SK-N-SH treated with all-trans-retinoic acid at 6 μM for 48 hours (cell line): ENCODE measurements around the gene ACACB.

Source experiments
- ATAC-seq: fragments of 200-7000 bp; cut with Tn5 transposase; 3 replicates; pipeline ENCODE4 v1.9.1; 2020; ENCODE audit warnings: mild to moderate bottlenecking, moderate library complexity
- ARNTL ChIP-seq: fragments of 450-650 bp; formaldehyde crosslinking; IDR thresholded peaks from 2 replicates; pipeline ENCODE4 v1.5.0; 2020; ENCODE audit warnings: low read depth, mild to moderate bottlenecking, moderate library complexity, borderline replicate concordance
- BACH2 ChIP-seq: fragments of 250-450 bp; sonication (Bioruptor Pico); IDR thresholded peaks from 2 replicates; pipeline ENCODE4 v1.9.0; 2021; ENCODE audit warnings: mild to moderate bottlenecking, borderline replicate concordance
- CSDC2 ChIP-seq: fragments of 250-450 bp; sonication (Bioruptor Pico); IDR thresholded peaks from 2 replicates; pipeline ENCODE4 v1.5.0; 2020; ENCODE audit warnings: mild to moderate bottlenecking, moderate library complexity
- CSRNP3 ChIP-seq: fragments of 250-450 bp; sonication (Bioruptor Pico); IDR thresholded peaks from 2 replicates; pipeline ENCODE4 v1.5.1; 2021; ENCODE audit warnings: mild to moderate bottlenecking, moderate library complexity
- ESRRG ChIP-seq: fragments of 250-450 bp; sonication (Bioruptor Pico); IDR thresholded peaks from 2 replicates; pipeline ENCODE4 v1.6.1; 2021; ENCODE audit warnings: mild to moderate bottlenecking
- GLIS3 ChIP-seq: fragments of 250-450 bp; sonication (Bioruptor Pico); IDR thresholded peaks from 2 replicates; pipeline ENCODE4 v1.5.0; 2020; ENCODE audit warnings: mild to moderate bottlenecking, moderate library complexity
- ISL1 ChIP-seq: fragments of 250-450 bp; sonication (Bioruptor Pico); IDR thresholded peaks from 2 replicates; pipeline ENCODE4 v2.1.2; 2022; ENCODE audit warnings: mild to moderate bottlenecking, moderate library complexity
- OSR1 ChIP-seq: fragments of 250-450 bp; sonication (Bioruptor Pico); IDR thresholded peaks from 2 replicates; pipeline ENCODE4 v1.8.0; 2022; ENCODE audit warnings: moderate library complexity, mild to moderate bottlenecking, inconsistent platforms
- PATZ1 ChIP-seq: fragments of 250-450 bp; sonication (Bioruptor Pico); IDR thresholded peaks from 2 replicates; pipeline ENCODE4 v1.8.0; 2020; ENCODE audit warnings: mild to moderate bottlenecking, moderate library complexity, borderline replicate concordance
- PPARA ChIP-seq: fragments of 250-450 bp; sonication (Bioruptor Pico); IDR thresholded peaks from 2 replicates; pipeline ENCODE4 v1.5.0; 2020; ENCODE audit warnings: mild to moderate bottlenecking, borderline replicate concordance
- RARB ChIP-seq: fragments of 250-450 bp; sonication (Bioruptor Pico); IDR thresholded peaks from 2 replicates; pipeline ENCODE4 v1.8.0; 2021; ENCODE audit warnings: mild to moderate bottlenecking, moderate library complexity
- SNAI2 ChIP-seq: fragments of 250-450 bp; sonication (Bioruptor Pico); IDR thresholded peaks from 2 replicates; pipeline ENCODE4 v1.5.0; 2020; ENCODE audit warnings: mild to moderate bottlenecking, moderate library complexity
- TCF4 ChIP-seq: fragments of 250-450 bp; sonication (Bioruptor Pico); IDR thresholded peaks from 2 replicates; pipeline ENCODE4 v1.8.0; 2021; ENCODE audit warnings: mild to moderate bottlenecking, moderate library complexity, borderline replicate concordance
- TOX ChIP-seq: fragments of 250-450 bp; sonication (Bioruptor Pico); IDR thresholded peaks from 2 replicates; pipeline ENCODE4 v1.8.0; 2021; ENCODE audit warnings: mild to moderate bottlenecking, moderate library complexity, borderline replicate concordance
- ZC3H10 ChIP-seq: fragments of 250-450 bp; sonication (Bioruptor Pico); IDR thresholded peaks from 2 replicates; pipeline ENCODE4 v1.5.1; 2021; ENCODE audit warnings: mild to moderate bottlenecking, moderate library complexity
- ZFP30 ChIP-seq: fragments of 450-650 bp; formaldehyde crosslinking; IDR thresholded peaks from 2 replicates; pipeline ENCODE4 v1.5.0; 2022; ENCODE audit warnings: mild to moderate bottlenecking, moderate library complexity
- ZNF565 ChIP-seq: fragments of 450-650 bp; formaldehyde crosslinking; conservative IDR thresholded peaks from 2 replicates; pipeline ENCODE4 v1.5.0; 2020; ENCODE audit warnings: low read depth, mild to moderate bottlenecking, moderate library complexity
- ZNF70 ChIP-seq: fragments of 450-650 bp; formaldehyde crosslinking; IDR thresholded peaks from 2 replicates; pipeline ENCODE4 v1.5.0; 2020; ENCODE audit warnings: mild to moderate bottlenecking, moderate library complexity
- ZNF8 ChIP-seq: fragments of 450-650 bp; formaldehyde crosslinking; IDR thresholded peaks from 2 replicates; pipeline ENCODE4 v1.5.0; 2020; ENCODE audit warnings: mild to moderate bottlenecking, moderate library complexity
- TF ChIP-seq, protein P1 (sequence below): fragments of 250-450 bp; sonication (Bioruptor Pico); IDR thresholded peaks from 2 replicates; pipeline ENCODE4 v1.8.0; 2021; ENCODE audit warnings: low read depth, mild to moderate bottlenecking, moderate library complexity, borderline replicate concordance
- TF ChIP-seq, protein P2 (sequence below): fragments of 250-450 bp; sonication (Bioruptor Pico); IDR thresholded peaks from 2 replicates; pipeline ENCODE4 v1.5.1; 2020; ENCODE audit warnings: low read depth, mild to moderate bottlenecking, moderate library complexity
- TF ChIP-seq, protein P3 (sequence below): fragments of 250-450 bp; sonication (Bioruptor Pico); IDR thresholded peaks from 2 replicates; pipeline ENCODE4 v1.5.0; 2020; ENCODE audit warnings: mild to moderate bottlenecking, moderate library complexity

The ACACB gene

DNA sequence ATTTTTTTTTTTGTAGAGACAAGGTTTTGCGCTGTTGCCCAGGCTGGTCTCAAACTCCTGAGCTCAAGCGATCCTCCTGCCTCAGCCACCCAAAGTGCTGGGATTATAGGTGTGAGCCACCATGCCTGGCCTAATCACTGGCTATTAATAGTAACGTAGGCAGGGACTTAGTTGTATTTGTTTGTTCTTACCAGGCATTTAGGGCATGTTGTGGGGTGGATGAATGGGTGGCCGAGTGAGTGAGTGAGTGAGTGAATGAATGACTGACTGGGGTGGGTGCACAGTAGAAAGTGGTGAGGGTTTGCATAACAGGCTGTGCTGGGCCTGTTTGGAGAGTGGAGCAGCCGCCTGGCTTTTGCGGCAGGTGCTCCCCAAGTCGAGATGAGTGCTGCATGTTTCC lies 105.7 kb downstream of the ACACB start:
- TF ChIP-seq SNAI2 (CRISPR knock-in tag) (no peak), TOX (no peak), CSDC2 (CRISPR knock-in tag) (no peak), PPARA (CRISPR knock-in tag) (no peak), TCF4 (CRISPR knock-in tag) (no peak), GLIS3 (CRISPR knock-in tag) (no peak), ESRRG (CRISPR knock-in tag) (no peak), ZFP30 (CRISPR knock-in tag) (no peak), PATZ1 (no peak), ZNF8 (CRISPR knock-in tag) (no peak), ZC3H10 (CRISPR knock-in tag) (no peak), ISL1 (CRISPR knock-in tag) (no peak), BACH2 (CRISPR knock-in tag) (no peak), ARNTL (CRISPR knock-in tag) (no peak)
- TF ChIP-seq, protein P1, sequence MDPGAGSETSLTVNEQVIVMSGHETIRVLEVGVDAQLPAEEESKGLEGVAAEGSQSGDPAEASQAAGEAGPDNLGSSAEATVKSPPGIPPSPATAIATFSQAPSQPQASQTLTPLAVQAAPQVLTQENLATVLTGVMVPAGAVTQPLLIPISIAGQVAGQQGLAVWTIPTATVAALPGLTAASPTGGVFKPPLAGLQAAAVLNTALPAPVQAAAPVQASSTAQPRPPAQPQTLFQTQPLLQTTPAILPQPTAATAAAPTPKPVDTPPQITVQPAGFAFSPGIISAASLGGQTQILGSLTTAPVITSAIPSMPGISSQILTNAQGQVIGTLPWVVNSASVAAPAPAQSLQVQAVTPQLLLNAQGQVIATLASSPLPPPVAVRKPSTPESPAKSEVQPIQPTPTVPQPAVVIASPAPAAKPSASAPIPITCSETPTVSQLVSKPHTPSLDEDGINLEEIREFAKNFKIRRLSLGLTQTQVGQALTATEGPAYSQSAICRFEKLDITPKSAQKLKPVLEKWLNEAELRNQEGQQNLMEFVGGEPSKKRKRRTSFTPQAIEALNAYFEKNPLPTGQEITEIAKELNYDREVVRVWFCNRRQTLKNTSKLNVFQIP (CRISPR knock-in tag), result no peak
- TF ChIP-seq, protein P2, sequence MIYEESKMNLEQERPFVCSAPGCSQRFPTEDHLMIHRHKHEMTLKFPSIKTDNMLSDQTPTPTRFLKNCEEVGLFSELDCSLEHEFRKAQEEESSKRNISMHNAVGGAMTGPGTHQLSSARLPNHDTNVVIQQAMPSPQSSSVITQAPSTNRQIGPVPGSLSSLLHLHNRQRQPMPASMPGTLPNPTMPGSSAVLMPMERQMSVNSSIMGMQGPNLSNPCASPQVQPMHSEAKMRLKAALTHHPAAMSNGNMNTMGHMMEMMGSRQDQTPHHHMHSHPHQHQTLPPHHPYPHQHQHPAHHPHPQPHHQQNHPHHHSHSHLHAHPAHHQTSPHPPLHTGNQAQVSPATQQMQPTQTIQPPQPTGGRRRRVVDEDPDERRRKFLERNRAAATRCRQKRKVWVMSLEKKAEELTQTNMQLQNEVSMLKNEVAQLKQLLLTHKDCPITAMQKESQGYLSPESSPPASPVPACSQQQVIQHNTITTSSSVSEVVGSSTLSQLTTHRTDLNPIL, result no peak
- TF ChIP-seq, protein P3, sequence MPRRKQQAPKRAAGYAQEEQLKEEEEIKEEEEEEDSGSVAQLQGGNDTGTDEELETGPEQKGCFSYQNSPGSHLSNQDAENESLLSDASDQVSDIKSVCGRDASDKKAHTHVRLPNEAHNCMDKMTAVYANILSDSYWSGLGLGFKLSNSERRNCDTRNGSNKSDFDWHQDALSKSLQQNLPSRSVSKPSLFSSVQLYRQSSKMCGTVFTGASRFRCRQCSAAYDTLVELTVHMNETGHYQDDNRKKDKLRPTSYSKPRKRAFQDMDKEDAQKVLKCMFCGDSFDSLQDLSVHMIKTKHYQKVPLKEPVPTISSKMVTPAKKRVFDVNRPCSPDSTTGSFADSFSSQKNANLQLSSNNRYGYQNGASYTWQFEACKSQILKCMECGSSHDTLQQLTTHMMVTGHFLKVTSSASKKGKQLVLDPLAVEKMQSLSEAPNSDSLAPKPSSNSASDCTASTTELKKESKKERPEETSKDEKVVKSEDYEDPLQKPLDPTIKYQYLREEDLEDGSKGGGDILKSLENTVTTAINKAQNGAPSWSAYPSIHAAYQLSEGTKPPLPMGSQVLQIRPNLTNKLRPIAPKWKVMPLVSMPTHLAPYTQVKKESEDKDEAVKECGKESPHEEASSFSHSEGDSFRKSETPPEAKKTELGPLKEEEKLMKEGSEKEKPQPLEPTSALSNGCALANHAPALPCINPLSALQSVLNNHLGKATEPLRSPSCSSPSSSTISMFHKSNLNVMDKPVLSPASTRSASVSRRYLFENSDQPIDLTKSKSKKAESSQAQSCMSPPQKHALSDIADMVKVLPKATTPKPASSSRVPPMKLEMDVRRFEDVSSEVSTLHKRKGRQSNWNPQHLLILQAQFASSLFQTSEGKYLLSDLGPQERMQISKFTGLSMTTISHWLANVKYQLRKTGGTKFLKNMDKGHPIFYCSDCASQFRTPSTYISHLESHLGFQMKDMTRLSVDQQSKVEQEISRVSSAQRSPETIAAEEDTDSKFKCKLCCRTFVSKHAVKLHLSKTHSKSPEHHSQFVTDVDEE (CRISPR knock-in tag), result no peak
- no peak for ATAC-seq

DNA sequence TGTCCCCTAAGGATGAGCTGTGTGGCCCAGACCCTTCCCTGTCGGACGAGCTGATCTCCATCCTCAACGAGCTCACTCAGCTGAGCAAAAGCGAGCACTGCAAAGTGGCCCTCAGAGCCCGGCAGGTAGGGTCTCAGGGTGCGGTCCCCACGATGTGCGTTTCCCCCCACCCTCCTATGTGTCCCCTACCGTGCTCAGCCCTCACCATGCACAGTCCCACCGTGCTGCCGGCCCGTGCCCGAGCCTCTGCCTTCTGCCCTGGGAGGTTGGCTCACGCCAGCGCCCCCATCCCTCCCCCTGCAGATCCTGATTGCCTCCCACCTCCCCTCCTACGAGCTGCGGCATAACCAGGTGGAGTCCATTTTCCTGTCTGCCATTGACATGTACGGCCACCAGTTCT lies 106.1 kb downstream of the ACACB start:
- TF ChIP-seq, protein P3 (CRISPR knock-in tag), result no peak
- TF ChIP-seq TOX, result no peak
- TF ChIP-seq, protein P2, result no peak
- TF ChIP-seq CSDC2 (CRISPR knock-in tag), result no peak
- no peak for TF ChIP-seq ZC3H10 (CRISPR knock-in tag)
- no peak for TF ChIP-seq RARB (CRISPR knock-in tag)
- TF ChIP-seq ZNF565 (CRISPR knock-in tag), result no peak
- TF ChIP-seq ISL1 (CRISPR knock-in tag), result no peak
- no peak for TF ChIP-seq OSR1 (CRISPR knock-in tag)
- TF ChIP-seq, protein P1 (CRISPR knock-in tag), result no peak
- TF ChIP-seq ZNF70, result no peak
- TF ChIP-seq ARNTL (CRISPR knock-in tag), result no peak
- TF ChIP-seq ZNF8 (CRISPR knock-in tag), result no peak
- TF ChIP-seq SNAI2 (CRISPR knock-in tag), result no peak
- TF ChIP-seq PPARA (CRISPR knock-in tag), result no peak
- no peak for TF ChIP-seq ZFP30 (CRISPR knock-in tag)
- TF ChIP-seq CSRNP3, result no peak
- TF ChIP-seq BACH2 (CRISPR knock-in tag), result no peak
- TF ChIP-seq, all 23 proteins: peak for 0

More for the DNA sequence above, 106.1 kb downstream of the ACACB start:
- ATAC-seq, result no peak
